ENCODE results near the gene TASL. TPM values are rescaled to one million over a fixed set of nuclear protein-coding genes. Genes with fewer than 3 reads are reported as not detected.
"Not testable (repeated sequence)": the region's sequence is repeated elsewhere in the genome, so short reads cannot be mapped to it uniquely, and the experiment has no call there.

The TASL gene
- total RNA-seq, 1 experiment from 2014 or later: not detected

GRCh38 chrX:30610026-30610425 is 32.5 kb upstream of the TASL start:
- Histone ChIP-seq H3K9me3 (ENCODE audit: insufficient read depth, low read depth) (no peaks in the 10 kb centered on the region), H3F3A (ENCODE audit: insufficient read depth, low read depth) (no peaks in the 10 kb centered on the region), H3K4me3 (no peak overlapping the region), H3K4me2 (no peak overlapping the region), H3K79me2 (ENCODE audit: low read depth) (no peaks in the 10 kb centered on the region), H3K4me1 (replicated peaks; ENCODE audit: insufficient read depth) (no peaks in the 10 kb centered on the region), H4K20me1 (ENCODE audit: insufficient read depth) (no peaks in the 10 kb centered on the region), H3K36me3 (ENCODE audit: low read depth) (no peaks in the 10 kb centered on the region), H2AFZ (no peak overlapping the region), H3K9me2 (ENCODE audit: insufficient read depth) (no peaks in the 10 kb centered on the region), H3K27ac (no peak overlapping the region), H3K27me3 (ENCODE audit: insufficient read depth, low read depth) (no peaks in the 10 kb centered on the region)
- no TSS peak for BruUV-seq (replicated peaks)
- ChIA-PET CTCF (no interaction called here), POLR2A (ENCODE audit: unreplicated experiment) (no interaction called here)
- intact Hi-C loops (cut with micrococcal nuclease; ENCODE audit: unreplicated experiment): no loop called here
- DNase-seq: no peak
- TF ChIP-seq EZH2 (IDR thresholded peaks at IDR 0.05; ENCODE audit: low read depth) (no peak), CTCF (conservative IDR thresholded peaks at IDR 0.05) (no peak)

DNA sequence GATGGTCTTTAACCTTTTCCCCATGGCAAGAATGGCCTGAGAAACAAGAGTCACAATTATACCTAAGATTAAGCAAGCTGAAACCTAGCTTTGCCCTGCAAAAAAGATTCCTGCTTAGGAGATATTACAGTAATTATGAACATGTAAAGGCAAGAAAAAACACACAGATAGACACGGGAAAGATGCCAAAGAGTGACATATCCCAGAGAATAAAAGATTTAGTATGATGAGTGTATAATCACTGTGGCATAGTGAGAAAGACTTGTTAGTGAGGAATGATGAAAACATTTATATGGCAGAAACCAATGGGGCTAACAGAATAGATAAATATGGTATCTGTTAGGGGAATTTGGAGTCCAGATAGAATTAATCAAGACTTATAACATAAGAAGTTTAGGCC is 29.6 kb upstream of the TASL start:
- Histone ChIP-seq H3K27ac (no peak overlapping the region), H4K20me1 (ENCODE audit: insufficient read depth) (no peaks in the 10 kb centered on the region), H3K36me3 (ENCODE audit: low read depth) (no peaks in the 10 kb centered on the region), H3K4me2 (no peak overlapping the region), H3K27me3 (ENCODE audit: insufficient read depth, low read depth) (no peaks in the 10 kb centered on the region), H3K4me1 (replicated peaks; ENCODE audit: insufficient read depth) (no peaks in the 10 kb centered on the region), H2AFZ (no peak overlapping the region), H3F3A (ENCODE audit: insufficient read depth, low read depth) (no peaks in the 10 kb centered on the region), H3K9me2 (ENCODE audit: insufficient read depth) (no peaks in the 10 kb centered on the region), H3K4me3 (no peak overlapping the region), H3K79me2 (ENCODE audit: low read depth) (no peaks in the 10 kb centered on the region), H3K9me3 (ENCODE audit: insufficient read depth, low read depth) (no peaks in the 10 kb centered on the region)
- ChIA-PET CTCF (no interaction called here), POLR2A (ENCODE audit: unreplicated experiment) (no interaction called here)
- intact Hi-C loops (cut with micrococcal nuclease; ENCODE audit: unreplicated experiment): no loop called here
- TF ChIP-seq CTCF (conservative IDR thresholded peaks at IDR 0.05): no peak
- TF ChIP-seq EZH2 (IDR thresholded peaks at IDR 0.05; ENCODE audit: low read depth): no peak
- DNase-seq: no peak
- no TSS peak for BruUV-seq (replicated peaks)

- POLR2A ChIA-PET (ENCODE audit: unreplicated experiment); H3K9me3 ChIP-seq (ENCODE audit: insufficient read depth, low read depth); H3K4me3 ChIP-seq; H3K27ac ChIP-seq; H3K9me2 ChIP-seq (ENCODE audit: insufficient read depth); DNase-seq; H4K20me1 ChIP-seq (ENCODE audit: insufficient read depth); BruUV-seq (replicated peaks); H3F3A ChIP-seq (ENCODE audit: insufficient read depth, low read depth); H3K36me3 ChIP-seq (ENCODE audit: low read depth); H3K27me3 ChIP-seq (ENCODE audit: insufficient read depth, low read depth); CTCF ChIA-PET; H3K4me2 ChIP-seq; intact Hi-C loops (cut with micrococcal nuclease; ENCODE audit: unreplicated experiment); H2AFZ ChIP-seq; H3K79me2 ChIP-seq (ENCODE audit: low read depth); H3K4me1 ChIP-seq (replicated peaks; ENCODE audit: insufficient read depth): not testable (repeated sequence)
Observed at GRCh38 chrX:30600269-30601176, 23.0 kb upstream of the TASL start.
